GM21381 (cell line): ENCODE results near the gene LEF1.

Experiments used
- ATAC-seq: cut with Tn5 transposase; IDR thresholded peaks from one replicate; pipeline ENCODE4 v1.9.1; 2021; ENCODE audit warnings: mild to moderate bottlenecking, moderate library complexity; ENCODE audit not compliant: unreplicated experiment

The LEF1 gene

GRCh38 chr4:108005807-108006206 is 162.9 kb downstream of the LEF1 start:
- ATAC-seq, result no peak

- no peak for ATAC-seq
These were observed 164.1 kb downstream of the LEF1 start for GRCh38 chr4:108004646-108005045.

- ATAC-seq, result no peak
These were observed 164.7 kb downstream of the LEF1 start for GRCh38 chr4:108003982-108004515.

GRCh38 chr4:108001540-108002135 is 167.1 kb downstream of the LEF1 start:
- ATAC-seq, result no peak

GRCh38 chr4:107999932-108000539 is 168.7 kb downstream of the LEF1 start:
- no peak for ATAC-seq

GRCh38 chr4:107997794-107998193 is 170.9 kb downstream of the LEF1 start:
- ATAC-seq, result no peak
